Left kidney (tissue), 2 donors: ENCODE data around the gene RPS25. TPM values are rescaled to one million over a fixed set of nuclear protein-coding genes. Genes with fewer than 3 reads are reported as not detected.
"Not testable (repeated sequence)": the region's sequence is repeated elsewhere in the genome, so short reads cannot be mapped to it uniquely, and the experiment has no call there.

Source experiments
- DNase-seq: peaks from one replicate; pipeline ENCODE4 v3.0.0-alpha.2; 2013
- polyA plus RNA-seq: library from polyadenylated mRNA; unstranded; fragments of 120-200 nt; gene quantifications from one replicate; pipeline ENCODE4 v1.2.1, GENCODE V29; 2013; ENCODE audit not compliant: insufficient read length

Gene RPS25
- polyA plus RNA-seq, 1 donor, result 993 TPM

DNA sequence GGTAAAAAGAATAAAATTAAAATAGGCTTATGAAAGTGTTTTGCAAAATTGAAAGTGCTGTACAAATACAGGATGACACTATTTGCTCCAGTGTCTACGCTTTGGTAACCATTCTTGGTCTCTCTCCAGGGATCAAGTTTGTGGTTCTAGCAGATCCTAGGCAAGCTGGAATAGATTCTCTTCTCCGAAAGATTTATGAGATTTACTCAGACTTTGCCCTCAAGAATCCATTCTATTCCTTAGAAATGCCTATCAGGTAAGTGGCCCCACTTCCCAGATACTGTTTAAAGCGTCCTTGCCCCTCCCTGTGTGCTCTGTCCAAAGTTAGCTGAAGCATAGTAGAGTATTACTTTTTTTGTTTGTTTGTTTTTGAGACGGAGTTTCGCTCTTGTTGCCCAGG, 3.5 kb upstream of the RPS25 start:
- no peak for DNase-seq

DNA sequence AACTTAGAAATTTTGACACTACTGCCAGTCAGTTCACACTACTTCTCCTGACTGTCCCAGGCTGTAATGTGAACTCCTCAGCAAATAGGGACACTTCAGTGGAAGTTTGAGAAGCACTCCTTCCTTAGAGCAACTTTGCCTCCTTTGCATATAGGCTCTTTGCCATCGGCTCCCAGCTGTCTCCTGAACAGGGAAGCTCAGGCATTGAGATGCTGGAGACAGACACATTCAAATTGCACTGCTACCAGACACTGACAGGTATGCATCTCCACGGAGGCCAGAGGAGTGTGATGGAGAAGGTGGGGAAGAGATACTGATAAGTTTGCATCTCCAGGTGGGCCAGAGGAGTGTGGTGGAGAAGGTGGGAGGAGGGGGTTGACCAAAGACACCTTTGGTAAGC, 1.9 kb upstream of the RPS25 start:
- no peak for DNase-seq

DNA sequence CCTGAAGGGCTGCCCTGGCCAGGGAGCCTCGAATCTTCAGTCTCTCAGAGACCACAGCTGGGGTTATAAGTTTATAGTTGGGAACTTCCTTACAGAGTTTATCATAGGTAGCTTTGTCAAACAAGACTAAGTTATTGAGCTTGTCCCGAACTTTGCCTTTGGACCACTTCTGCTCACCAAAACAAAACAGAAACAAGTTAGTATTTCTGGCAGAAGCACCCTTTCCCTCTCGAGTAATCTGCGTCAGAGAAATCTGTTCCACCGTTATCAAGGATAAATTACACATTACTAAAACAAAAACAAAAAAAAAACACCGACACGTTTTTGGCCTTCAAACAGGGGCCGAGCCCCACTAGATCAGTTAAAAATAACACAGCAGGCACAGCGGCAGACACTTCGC, 766 bp downstream of the RPS25 start:
- DNase-seq, result not testable (repeated sequence)

DNA sequence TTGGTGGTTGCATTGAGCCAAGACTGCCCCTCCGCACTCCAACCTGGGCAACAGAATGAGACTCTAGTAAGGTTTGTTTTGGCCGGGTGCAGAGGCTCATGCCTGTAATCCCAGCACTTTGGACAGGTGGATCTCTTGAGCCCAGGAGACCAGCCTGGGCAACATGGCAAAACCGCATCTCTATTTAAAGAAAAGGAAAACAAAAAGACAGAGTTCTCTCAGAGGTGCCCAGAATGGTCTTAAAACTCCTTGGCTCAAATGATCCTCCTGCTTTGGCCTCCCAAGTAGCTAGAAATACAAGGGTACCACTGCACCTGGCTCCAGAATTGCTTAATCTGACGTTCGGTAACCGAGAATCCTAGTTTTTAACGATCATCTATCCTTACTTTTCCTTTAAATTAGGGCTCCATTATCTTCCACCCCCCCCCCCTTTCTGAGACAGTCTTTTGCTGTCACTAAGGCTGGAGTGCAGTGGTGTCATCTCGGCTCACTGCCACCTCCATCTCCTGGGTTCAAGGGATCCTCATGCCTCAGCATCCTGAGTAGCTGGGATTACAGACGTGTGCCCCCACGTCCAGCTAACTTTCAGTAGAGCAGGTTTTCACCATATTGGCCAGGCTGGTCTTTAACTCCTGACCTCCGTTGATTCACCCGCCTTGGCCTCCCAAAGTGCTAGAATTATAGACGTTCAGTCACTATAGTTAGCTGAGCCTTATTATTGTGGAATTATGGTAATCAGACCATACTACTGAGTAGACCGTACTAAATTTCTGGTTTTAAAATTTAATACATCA, 1.7 kb downstream of the RPS25 start:
- no peak for DNase-seq

DNA sequence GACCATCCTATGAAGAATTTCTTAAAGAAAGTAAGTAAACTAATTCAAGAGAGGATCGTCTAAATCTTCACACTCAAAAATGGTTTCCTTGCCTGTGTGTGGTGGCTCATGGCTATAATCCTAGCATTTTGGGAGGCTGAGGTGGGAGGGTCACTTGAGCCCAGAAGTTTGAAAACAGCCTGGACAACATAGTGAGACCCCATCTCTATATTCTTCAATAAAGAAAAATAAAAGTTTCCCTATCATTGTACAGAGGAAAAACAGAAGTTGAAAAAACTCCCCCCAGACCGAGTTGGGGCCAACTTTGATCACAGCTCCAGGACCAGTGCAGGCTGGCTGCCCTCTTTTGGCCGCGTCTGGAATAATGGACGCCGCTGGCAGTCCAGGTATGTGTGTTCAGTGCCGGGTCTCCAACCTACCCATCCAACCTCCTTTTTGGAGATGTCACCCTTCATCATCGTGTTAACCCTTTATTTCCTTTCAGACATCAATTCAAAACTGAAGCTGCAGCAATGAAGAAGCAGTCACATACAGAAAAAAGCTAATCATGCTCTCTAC, 3.0 kb downstream of the RPS25 start:
- no peak for DNase-seq

DNA sequence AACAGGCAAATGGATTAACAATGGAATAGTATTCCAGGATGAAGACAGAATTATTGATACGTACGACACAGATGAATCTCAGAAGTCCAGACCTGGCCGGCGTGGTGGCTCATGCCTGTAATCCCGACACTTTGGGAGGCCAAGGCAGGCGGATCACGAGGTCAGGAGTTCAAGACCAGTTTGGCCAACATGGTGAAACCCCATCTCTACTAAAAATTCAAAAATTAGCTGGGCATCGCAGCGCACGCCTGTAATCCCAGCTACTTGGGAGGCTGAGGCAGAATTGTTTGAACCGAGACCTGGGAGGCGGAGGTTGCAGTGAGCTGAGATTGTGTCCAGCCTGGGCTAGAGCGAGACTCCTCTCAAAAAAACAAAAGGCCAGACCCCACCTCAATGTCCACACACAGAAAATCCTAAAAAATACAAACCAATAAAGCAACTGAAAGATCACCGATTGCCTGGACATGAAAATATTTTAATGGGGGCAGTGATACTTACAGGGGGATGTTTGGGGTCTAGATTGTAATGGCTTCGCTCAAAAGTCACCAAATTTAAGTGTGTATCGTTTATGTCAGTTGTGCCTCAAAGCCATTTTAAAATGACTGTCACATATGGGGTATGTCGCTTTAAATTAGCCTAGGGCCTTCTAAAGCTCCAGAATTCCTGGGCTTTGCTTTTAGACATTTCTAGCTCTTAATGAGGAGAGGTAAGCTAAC, 3.8 kb downstream of the RPS25 start:
- DNase-seq, result no peak

DNA sequence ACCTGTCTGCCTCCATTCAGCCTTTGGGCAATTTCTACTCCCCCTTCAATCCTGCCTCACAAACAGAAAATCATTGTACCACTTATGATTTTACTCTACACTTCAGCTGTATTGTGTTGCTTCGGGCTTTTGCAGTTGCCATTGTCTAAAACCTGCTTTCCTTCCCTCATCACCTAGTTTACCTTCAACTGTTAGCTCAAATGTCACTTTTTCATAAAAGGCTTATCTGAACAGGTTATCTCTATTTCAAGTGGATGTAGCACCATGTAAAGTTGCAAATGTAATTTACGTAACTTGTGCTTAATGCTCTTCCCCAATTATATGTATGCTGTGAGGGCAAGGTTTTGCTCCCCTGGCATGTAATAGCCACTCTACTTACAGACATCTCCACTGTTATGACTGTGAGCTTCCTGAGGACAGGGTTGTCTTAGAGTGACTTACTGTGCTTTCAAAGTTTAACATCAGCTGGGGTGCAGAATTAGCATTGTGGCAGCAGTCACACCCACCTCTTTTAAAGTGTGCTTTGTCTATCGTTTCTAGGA, 5.4 kb downstream of the RPS25 start:
- DNase-seq, result no peak

DNA sequence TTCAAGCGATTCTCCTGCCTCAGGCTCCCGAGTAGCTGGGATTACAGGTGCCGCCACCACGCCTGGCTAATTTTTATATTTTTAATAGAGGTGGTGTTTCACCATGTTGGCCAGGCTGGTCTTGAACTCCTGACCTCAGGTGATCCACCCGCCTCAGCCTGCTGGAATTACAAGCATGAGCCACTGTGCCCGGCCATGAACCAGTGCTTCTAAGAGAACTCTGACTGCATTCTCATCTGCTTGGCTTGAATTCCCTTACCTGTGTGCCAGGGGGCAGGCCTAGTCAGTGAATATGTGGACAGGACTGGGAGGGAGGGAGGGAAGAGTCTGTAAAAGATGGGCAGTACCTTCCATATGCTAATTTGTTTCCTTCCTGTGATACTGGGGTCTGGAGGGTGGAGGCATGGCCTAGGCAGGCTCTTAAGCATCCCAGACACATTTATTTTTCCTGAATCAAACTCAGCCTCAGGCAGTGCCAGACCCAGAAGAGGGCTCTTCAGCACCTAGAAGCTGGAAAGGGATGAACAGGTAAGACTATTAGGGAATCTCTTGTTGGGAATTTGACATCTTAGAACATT, 6.6 kb downstream of the RPS25 start:
- DNase-seq, result no peak

DNA sequence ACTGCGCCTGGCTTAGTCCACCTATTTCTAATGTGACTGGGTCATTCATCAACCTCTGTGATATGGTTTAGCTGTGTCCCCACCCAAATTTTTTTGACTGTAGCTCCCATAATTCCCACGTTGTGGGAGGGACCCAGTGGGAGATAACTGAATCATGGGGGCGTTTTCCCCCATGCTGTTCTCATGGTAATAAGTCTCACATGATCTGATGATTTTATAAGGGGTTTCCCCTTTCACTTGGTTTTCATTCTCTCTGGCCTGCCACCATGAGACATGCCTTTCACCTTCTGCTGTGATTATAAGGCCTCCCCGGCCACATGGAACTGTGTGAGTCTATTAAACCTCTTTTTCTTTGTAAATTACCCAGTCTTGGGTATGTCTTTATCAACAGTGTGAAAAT, 11.5 kb downstream of the RPS25 start:
- no peak for DNase-seq

DNA sequence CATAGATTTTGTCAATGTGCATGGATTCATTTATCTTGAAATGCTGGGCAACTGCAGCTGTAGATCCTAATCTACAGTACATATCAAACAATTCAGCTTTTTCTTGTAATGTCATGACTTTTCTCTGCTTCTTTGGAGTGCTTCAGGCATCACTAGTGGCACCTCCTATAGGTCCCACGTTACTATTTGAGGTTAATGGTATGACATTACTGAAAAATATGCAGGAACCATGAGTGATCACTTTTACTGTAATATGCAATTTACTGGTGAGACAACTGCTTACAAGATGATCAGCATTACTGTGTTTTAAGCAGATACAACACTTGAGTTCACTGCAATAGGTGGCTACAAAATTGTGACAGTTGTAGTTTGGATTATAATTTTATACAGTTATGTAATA, 17.2 kb downstream of the RPS25 start:
- no peak for DNase-seq

DNA sequence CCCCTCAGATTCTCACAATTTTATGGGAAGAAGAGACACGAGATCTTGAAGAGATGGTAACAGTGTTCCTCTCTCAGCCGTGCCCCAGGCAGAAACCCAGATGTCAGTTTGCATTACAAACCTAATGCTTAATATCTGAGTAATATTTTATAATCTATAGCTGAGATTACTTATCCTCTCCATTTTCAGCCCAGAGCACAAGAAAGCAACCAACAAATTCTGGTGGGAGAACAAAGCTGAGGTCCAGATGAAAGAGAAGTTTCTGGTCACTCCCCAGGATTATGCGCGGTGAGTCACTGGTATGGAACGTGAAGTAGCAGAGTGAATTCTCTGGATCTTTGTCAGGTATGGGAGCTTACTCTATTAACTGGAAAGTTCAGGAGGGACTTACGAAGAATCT, 19.3 kb downstream of the RPS25 start:
- no peak for DNase-seq

DNA sequence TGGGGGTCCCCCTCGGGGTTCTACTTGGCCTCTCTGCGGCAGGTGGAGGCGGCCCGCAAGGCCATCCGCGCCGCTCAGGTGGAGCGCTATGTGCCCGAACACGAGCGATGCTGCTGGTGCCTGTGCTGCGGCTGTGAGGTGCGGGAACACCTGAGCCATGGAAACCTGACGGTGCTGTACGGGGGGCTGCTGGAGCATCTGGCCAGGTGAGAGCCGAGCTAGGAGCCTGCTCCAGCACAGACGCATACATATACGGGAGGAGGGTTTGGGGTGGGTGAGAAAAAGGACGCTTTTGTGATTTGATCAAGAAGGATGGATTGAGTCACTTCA, 19.8 kb downstream of the RPS25 start:
- DNase-seq, result no peak

DNA sequence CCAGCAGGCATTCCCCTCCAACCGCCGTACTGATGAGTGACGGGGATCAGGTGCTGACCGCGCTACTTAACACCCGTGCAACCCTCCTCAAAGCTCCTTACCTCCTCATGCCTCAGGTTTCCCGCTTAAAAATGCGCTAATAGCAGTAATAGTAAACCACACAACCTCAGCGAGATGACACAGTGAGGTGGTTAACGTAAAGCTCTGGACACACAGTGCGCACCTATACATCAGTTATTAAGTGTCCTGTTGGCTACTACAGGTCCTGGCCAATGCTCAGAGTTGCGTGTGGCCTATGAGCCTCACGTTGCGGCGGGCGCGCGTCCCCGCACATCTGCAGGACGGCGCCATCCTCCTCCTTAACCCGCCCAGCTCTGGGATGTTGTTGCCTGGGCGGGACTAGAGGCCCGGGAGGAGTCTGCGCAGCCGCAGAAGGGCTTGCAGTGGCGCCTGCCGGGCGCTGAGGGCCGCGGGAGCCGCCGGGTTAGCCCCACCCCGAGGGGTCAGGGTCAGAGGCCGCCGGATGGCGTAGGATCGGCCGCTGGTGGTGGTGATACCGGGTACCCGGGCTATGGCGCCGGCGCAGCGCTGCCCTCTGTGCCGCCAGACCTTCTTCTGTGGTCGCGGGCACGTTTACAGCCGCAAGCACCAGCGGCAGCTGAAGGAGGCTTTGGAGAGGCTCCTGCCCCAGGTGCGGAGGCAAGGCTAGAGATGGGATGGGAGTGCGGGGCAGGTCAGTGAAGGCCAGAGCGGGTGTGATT, 20.3 kb downstream of the RPS25 start, which contains the start of gene CENATAC:
CENATAC (plus strand) TSS at position 512 of the 761 bp plus-strand sequence; CDS start at position 572, 60 bp downstream.
- DNase-seq, result peak; percentile 91

DNA sequence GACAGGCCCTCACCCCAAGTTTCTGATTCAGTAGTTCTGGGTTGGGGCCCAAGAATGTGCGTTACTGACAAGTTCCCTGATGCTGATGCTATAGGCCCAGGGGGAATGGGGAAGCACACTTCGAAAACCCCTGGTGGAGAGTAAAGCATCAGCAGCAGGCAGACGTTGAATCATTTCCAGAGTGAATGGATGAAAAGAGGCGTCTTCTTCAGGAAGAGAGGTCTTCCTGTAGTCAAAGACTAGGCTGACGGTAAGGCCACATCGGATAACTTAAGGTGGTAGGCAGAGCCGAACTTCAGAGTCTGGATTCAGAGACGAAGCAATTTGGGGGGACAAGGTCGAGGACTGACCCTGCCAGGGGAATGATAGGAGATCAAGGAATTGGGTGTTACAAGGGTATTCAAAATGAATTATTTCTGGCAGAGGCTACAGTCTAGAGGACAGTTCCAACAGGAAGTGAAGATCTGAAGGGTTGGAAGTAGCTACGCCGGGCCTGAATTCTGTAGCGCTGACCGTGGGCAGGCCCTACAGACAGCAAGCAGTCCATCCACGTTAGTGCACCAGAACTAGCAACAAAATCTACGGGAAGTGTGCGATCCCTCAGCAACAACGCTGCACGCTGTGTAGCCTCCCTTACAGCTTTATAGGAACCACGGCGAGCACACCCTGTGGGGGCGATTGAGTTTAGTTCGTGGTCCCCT, 21.1 kb downstream of the RPS25 start:
- DNase-seq, result no peak

DNA sequence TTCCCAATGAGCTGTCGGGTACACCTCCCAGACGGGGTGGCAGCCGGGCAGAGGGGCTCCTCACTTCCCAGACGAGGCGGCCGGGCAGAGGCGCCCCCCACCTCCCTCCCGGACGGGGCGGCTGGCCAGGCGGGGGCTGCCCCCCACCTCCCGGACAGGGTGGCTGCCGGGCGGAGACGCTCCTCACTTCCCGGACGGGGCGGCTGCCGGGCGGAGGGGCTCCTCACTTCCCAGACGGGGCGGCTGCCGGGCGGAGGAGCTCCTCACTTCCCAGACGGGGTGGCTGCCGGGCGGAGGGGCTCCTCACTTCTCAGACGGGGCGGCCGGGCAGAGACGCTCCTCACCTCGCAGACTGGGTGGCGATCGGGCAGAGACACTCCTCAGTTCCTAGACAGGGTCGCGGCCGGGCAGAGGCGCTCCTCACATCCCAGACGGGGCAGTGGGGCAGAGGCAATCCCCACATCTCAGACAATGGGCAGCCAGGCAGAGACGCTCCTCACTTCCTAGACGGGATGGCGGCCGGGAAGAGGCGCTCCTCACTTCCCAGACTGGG, 26.6 kb downstream of the RPS25 start:
- DNase-seq, result not testable (repeated sequence)

DNA sequence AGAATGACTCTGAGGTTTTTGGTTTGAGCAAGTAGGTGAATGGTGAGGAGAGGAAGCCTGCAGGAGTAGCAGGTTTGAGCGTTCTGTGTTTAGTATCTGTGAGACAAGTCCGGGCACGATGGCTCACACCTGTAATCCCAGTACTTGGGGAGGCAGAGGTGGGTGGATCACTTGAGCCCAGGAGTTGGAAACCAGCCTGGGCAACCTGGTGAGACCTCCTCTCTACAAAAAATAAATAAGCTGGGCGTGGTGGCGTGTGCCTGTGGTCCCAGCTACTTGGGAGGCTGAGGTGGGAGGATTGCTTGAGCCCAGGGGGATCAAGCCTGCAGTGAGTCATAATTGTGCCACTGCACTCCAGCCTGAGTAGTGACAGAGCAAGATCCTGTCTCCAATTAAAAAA, 29.9 kb downstream of the RPS25 start:
- DNase-seq, result no peak

DNA sequence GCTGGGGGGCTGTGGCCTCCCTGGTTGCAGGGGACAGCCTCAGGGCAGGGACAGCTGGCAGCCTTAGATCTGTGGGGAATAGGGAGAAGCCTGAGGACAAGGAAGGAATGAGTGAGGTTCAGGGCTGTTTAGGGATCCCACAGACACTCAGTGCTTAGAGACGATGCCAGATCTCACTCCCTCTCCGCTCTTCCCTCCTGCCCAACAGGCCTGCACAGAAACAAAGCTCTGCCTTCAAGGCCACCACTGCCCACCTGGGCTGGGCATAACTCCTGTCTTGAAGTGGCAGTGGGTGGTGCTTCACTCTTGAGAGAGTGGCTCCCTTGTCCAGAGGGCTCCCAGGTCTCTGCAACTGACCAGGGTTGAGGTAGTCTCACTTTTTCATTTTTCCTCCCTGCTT, 33.3 kb downstream of the RPS25 start:
- no peak for DNase-seq

DNA sequence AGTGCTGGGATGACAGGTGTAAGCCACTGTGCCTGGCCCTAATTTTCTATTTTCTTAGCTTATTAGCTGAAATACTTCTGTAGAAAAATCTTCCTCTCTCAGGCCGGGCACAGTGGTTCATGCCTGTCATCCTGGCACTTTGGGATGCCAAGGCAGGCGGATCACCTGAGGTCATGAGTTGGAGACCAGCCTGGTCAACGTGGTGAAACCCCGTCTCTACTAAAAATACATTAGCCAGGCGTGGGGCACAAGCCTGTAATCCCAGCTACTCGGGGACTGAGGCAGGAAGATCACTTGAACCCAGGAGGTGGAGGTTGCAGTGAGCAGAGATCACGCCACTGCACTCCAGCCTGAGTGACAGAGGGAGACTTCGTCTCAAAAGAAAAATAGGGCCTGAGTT, 33.8 kb downstream of the RPS25 start:
- DNase-seq, result not testable (repeated sequence)

DNA sequence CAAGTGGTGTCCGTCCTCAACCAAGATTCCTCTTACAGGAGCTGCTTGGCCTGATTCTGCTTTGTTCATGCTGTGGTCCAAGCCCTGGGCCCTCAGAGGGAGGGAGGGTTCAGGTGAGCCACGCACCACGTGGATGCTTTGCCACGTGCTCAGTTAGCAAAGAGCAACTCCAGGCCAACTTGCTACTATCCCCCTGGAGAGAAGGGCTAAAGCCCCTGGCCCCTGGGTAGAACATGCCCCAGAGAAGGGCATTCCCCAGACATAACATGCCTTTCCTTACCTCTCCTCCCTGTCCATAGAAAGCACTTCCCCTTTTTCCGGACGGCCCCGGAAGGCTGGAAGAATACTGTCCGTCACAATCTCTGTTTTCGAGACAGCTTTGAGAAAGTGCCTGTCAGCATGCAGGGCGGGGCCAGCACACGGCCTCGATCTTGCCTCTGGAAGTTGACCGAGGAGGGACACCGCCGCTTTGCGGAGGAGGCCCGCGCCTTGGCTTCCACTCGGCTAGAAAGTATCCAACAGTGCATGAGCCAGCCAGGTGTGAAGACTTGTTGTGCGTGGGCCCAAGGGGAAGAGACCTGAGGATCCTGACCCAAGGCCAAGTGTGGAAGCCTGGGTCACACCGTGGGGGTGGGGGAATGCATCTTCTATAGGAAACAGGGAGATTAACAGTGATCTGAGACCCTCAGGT, 37.8 kb downstream of the RPS25 start:
- no peak for DNase-seq

DNA sequence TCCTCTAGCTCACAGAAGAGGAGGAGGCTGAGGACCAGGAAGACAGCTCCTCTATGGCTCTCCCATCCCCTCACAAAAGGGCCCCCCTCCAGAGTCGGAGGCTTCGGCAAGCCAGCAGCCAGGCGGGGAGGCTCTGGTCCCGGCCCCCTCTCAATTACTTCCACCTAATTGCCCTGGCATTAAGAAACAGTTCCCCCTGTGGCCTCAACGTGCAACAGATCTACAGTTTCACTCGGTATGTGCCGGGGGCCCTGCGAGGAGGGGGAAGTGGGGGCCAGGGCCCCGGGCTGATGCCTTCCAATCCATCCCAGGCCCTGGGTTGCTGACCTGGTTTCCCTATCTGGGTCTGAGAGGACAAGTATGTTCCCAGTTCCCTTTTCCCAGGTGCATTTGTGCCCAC, 38.7 kb downstream of the RPS25 start:
- no peak for DNase-seq
